SK-N-SH (cell line): ENCODE results near the gene USP51.

Experiments used
- CHD2 ChIP-seq: fragments of 150-350 bp; IDR thresholded peaks from 2 replicates; pipeline ENCODE4 v1.6.1; 2018; ENCODE audit warnings: low read length; ENCODE audit not compliant: partially characterized antibody
- EZH2phosphoT487 ChIP-seq: fragments of 200-600 bp; sonication (generic); IDR thresholded peaks from 2 replicates; pipeline ENCODE4 v1.6.1; 2017; ENCODE audit warnings: low read depth, mixed run types, mild to moderate bottlenecking, antibody characterized with exemption, moderate library complexity, borderline replicate concordance
- FOXM1 ChIP-seq: IDR thresholded peaks from 2 replicates; pipeline ENCODE4 v1.4.0; 2012; ENCODE audit warnings: low read depth, mild to moderate bottlenecking
- NRF1 ChIP-seq: IDR thresholded peaks from 2 replicates; pipeline ENCODE4 v1.6.1; 2012; ENCODE audit warnings: low read depth, mild to moderate bottlenecking, low read length
- POLR2AphosphoS5 ChIP-seq: IDR thresholded peaks from 2 replicates; pipeline ENCODE4 v1.6.1; 2012; ENCODE audit warnings: low read depth, low read length
- RCOR1 ChIP-seq: fragments of 150-350 bp; IDR thresholded peaks from 2 replicates; pipeline ENCODE4 v1.6.1; 2017; ENCODE audit warnings: antibody characterized with exemption, low read length
- SMC3 ChIP-seq: IDR thresholded peaks from 2 replicates; pipeline ENCODE4 v1.6.1; 2012; ENCODE audit warnings: low read depth, low read length, improper control_type of control experiment
- TF ChIP-seq, protein P1 (sequence below): fragments of 200-600 bp; sonication (generic); IDR thresholded peaks from 2 replicates; pipeline ENCODE4 v1.6.1; 2017; ENCODE audit warnings: antibody characterized with exemption, mild to moderate bottlenecking, moderate library complexity
- TF ChIP-seq, protein P2 (sequence below): fragments of 150-350 bp; IDR thresholded peaks from 2 replicates; pipeline ENCODE4 v1.6.1; 2016; ENCODE audit warnings: mild to moderate bottlenecking, low read depth, low read length
- TF ChIP-seq, protein P3 (sequence below): IDR thresholded peaks from 2 replicates; pipeline ENCODE4 v1.4.0; 2012; ENCODE audit warnings: low read depth

DNA sequence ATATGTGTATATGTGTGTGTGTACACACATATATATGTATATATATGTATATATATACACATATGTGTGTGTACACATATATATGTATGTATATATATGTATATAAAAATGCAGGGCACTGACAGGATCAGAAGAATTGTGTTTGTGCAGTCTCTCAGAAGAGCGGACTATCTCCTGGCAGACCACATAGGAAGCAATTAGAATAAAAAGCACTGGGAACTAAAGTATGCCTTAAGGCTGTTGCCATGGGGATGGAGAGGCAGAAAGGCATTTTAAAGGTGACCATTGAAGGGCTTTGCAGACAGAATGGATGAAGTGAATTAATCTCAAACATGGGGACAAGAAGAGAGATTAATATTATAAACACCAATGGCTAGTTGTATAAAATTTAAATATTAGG lies 33.7 kb upstream of the USP51 start:
- no peak for TF ChIP-seq POLR2AphosphoS5
- TF ChIP-seq, protein P1, sequence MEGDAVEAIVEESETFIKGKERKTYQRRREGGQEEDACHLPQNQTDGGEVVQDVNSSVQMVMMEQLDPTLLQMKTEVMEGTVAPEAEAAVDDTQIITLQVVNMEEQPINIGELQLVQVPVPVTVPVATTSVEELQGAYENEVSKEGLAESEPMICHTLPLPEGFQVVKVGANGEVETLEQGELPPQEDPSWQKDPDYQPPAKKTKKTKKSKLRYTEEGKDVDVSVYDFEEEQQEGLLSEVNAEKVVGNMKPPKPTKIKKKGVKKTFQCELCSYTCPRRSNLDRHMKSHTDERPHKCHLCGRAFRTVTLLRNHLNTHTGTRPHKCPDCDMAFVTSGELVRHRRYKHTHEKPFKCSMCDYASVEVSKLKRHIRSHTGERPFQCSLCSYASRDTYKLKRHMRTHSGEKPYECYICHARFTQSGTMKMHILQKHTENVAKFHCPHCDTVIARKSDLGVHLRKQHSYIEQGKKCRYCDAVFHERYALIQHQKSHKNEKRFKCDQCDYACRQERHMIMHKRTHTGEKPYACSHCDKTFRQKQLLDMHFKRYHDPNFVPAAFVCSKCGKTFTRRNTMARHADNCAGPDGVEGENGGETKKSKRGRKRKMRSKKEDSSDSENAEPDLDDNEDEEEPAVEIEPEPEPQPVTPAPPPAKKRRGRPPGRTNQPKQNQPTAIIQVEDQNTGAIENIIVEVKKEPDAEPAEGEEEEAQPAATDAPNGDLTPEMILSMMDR: no peak
- TF ChIP-seq NRF1: no peak
- TF ChIP-seq RCOR1: no peak
- TF ChIP-seq EZH2phosphoT487: no peak
- no peak for TF ChIP-seq SMC3
- no peak for TF ChIP-seq CHD2
- TF ChIP-seq FOXM1: no peak
- TF ChIP-seq, protein P2, sequence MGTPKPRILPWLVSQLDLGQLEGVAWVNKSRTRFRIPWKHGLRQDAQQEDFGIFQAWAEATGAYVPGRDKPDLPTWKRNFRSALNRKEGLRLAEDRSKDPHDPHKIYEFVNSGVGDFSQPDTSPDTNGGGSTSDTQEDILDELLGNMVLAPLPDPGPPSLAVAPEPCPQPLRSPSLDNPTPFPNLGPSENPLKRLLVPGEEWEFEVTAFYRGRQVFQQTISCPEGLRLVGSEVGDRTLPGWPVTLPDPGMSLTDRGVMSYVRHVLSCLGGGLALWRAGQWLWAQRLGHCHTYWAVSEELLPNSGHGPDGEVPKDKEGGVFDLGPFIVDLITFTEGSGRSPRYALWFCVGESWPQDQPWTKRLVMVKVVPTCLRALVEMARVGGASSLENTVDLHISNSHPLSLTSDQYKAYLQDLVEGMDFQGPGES: no peak
- TF ChIP-seq, protein P3, sequence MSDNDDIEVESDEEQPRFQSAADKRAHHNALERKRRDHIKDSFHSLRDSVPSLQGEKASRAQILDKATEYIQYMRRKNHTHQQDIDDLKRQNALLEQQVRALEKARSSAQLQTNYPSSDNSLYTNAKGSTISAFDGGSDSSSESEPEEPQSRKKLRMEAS: no peak
